Ectodermal cell (in vitro differentiated cells): Measurements from ENCODE around the gene NOP16.

Source experiments
- H3K27ac ChIP-seq: 2 replicates; pipeline ENCODE4 v1.7.0; 2013; ENCODE audit warnings: mild to moderate bottlenecking, low read depth, low read length; ENCODE audit not compliant: insufficient read depth, poor library complexity, severe bottlenecking
- H3K27me3 ChIP-seq: 2 replicates; pipeline ENCODE4 v1.7.0; 2013; ENCODE audit warnings: mild to moderate bottlenecking, low read length; ENCODE audit not compliant: insufficient read depth, control insufficient read depth, poor library complexity, severe bottlenecking
- H3K36me3 ChIP-seq: one replicate; pipeline ENCODE4 v1.7.0; 2013; ENCODE audit warnings: low read length; ENCODE audit not compliant: control insufficient read depth, insufficient read depth
- H3K4me1 ChIP-seq: one replicate; pipeline ENCODE4 v1.7.0; 2013; ENCODE audit warnings: low read length; ENCODE audit not compliant: control insufficient read depth, insufficient read depth
- H3K4me3 ChIP-seq: 2 replicates; pipeline ENCODE4 v1.7.0; 2013; ENCODE audit warnings: low read depth, low read length, control low read depth; ENCODE audit not compliant: insufficient read depth
- H3K9me3 ChIP-seq: 2 replicates; pipeline ENCODE4 v1.7.0; 2013; ENCODE audit warnings: mild to moderate bottlenecking, low read length, moderate library complexity; ENCODE audit not compliant: control insufficient read depth
- WGBS, 2 experiments: methylation state at CpG; one replicate each; pipeline ENCODE4 v1.1.7; 2013; ENCODE audit warnings: missing lambda C conversion rate in 2 of 2; 5-methylcytosine and 5-hydroxymethylcytosine counted together

NOP16 gene

GRCh38 chr5:176397736-176398420, 9.5 kb upstream of the NOP16 start:
- Histone ChIP-seq H3K4me3 (no peak overlapping the region), H3K36me3 (no peaks in the 10 kb centered on the region), H3K27me3 (no peaks in the 10 kb centered on the region), H3K4me1 (no peaks in the 10 kb centered on the region), H3K27ac (no peak overlapping the region), H3K9me3 (no peaks in the 10 kb centered on the region)
- 92 to 94% methylated on average over 18 of the region's 18 CpGs for WGBS, 2 experiments

- H3K9me3 ChIP-seq = no peaks in the 10 kb centered on the region
- H3K4me3 ChIP-seq = no peak overlapping the region
- H3K27me3 ChIP-seq = no peaks in the 10 kb centered on the region
- H3K36me3 ChIP-seq = no peaks in the 10 kb centered on the region
- no peak overlapping the region for H3K27ac ChIP-seq
- H3K4me1 ChIP-seq = no peaks in the 10 kb centered on the region
- WGBS, 2 experiments = 80 to 84% methylated on average over 6 of the region's 6 CpGs
These were observed 7.9 kb upstream of the NOP16 start for GRCh38 chr5:176396330-176396729.

GRCh38 chr5:176394881-176395675, 6.7 kb upstream of the NOP16 start:
- Histone ChIP-seq H3K27me3 (no peaks in the 10 kb centered on the region), H3K9me3 (no peaks in the 10 kb centered on the region), H3K36me3 (no peaks in the 10 kb centered on the region), H3K4me1 (no peaks in the 10 kb centered on the region), H3K4me3 (no peak overlapping the region), H3K27ac (no peak overlapping the region)
- 92 to 93% methylated on average over 11 of the region's 11 CpGs for WGBS, 2 experiments

GRCh38 chr5:176394096-176394495, 5.7 kb upstream of the NOP16 start:
- no peaks in the 10 kb centered on the region for H3K36me3 ChIP-seq
- 92 to 94% methylated on average over 9 of the region's 9 CpGs for WGBS, 2 experiments
- no peaks in the 10 kb centered on the region for H3K9me3 ChIP-seq
- H3K27ac ChIP-seq = no peak overlapping the region
- no peak overlapping the region for H3K4me3 ChIP-seq
- H3K4me1 ChIP-seq = no peaks in the 10 kb centered on the region
- no peaks in the 10 kb centered on the region for H3K27me3 ChIP-seq

GRCh38 chr5:176392526-176392925, 4.1 kb upstream of the NOP16 start:
- Histone ChIP-seq H3K4me3 (no peak overlapping the region), H3K27me3 (no peaks in the 10 kb centered on the region), H3K27ac (no peak overlapping the region), H3K36me3 (no peaks in the 10 kb centered on the region), H3K4me1 (peaks cover 3% of the 10 kb centered on the region), H3K9me3 (no peaks in the 10 kb centered on the region)
- 93 to 95% methylated on average over 11 of the region's 11 CpGs for WGBS, 2 experiments

GRCh38 chr5:176391999-176392398, 3.6 kb upstream of the NOP16 start:
- Histone ChIP-seq H3K4me1 (peaks cover 6% of the 10 kb centered on the region), H3K27me3 (no peaks in the 10 kb centered on the region), H3K36me3 (no peaks in the 10 kb centered on the region), H3K9me3 (no peaks in the 10 kb centered on the region), H3K27ac (no peak overlapping the region), H3K4me3 (no peak overlapping the region)
- WGBS, 2 experiments = 91 to 97% methylated on average over 3 to 4 of the region's 4 CpGs

- peaks cover 6% of the 10 kb centered on the region for H3K4me1 ChIP-seq
- H3K4me3 ChIP-seq = no peak overlapping the region
- H3K27ac ChIP-seq = no peak overlapping the region
- no peaks in the 10 kb centered on the region for H3K27me3 ChIP-seq
- 91% methylated on average over 4 of the region's 4 CpGs for WGBS, 2 experiments
- no peaks in the 10 kb centered on the region for H3K36me3 ChIP-seq
- H3K9me3 ChIP-seq = no peaks in the 10 kb centered on the region
These were observed 3.1 kb upstream of the NOP16 start for GRCh38 chr5:176391479-176391878.

GRCh38 chr5:176389135-176390123, 1.0 kb upstream of the NOP16 start:
- Histone ChIP-seq H3K4me1 (peaks cover 6% of the 10 kb centered on the region), H3K9me3 (no peaks in the 10 kb centered on the region), H3K4me3 (peak overlapping the region; percentile 97), H3K27ac (peak overlapping the region; percentile 97), H3K36me3 (peaks cover 11% of the 10 kb centered on the region), H3K27me3 (no peaks in the 10 kb centered on the region)
- 30% methylated on average over 40 of the region's 41 CpGs for WGBS, 2 experiments

- 1% methylated on average over 29 of the region's 29 CpGs for whole genome bisulfite sequencing, 2 experiments
- Histone ChIP-seq H3K27me3 (no peaks in the 10 kb centered on the region), H3K9me3 (no peaks in the 10 kb centered on the region), H3K27ac (peak overlapping the region; percentile 33), H3K4me3 (peak overlapping the region; percentile 97), H3K36me3 (peaks cover 13% of the 10 kb centered on the region), H3K4me1 (peaks cover 6% of the 10 kb centered on the region)
These were observed 375 bp downstream of the NOP16 start for GRCh38 chr5:176388003-176388443.
